T-cell (primary cell): Measurements from ENCODE around the gene RPL37A. TPM values are rescaled to one million over a fixed set of nuclear protein-coding genes. Genes with fewer than 3 reads are reported as not detected.

Experiments
- ATAC-seq, 4 experiments: fragments of 200-7000 bp in 3 of 4; fragments of 150-1000 bp in 1 of 4; cut with Tn5 transposase; replicated peaks in 1 of 4; 1 replicate in 3 of 4; 2 replicates in 1 of 4; pipeline ENCODE4 v1.10.0; 2021; ENCODE audit warnings: moderate library complexity in 3 of 4, mild to moderate bottlenecking in 2 of 4, moderate number of reproducible peaks in 1 of 4
- CTCF ChIA-PET, 2 donors: fragments of 300-600 bp; sonication (Branson Sonifier 250); formaldehyde crosslinking; loops; one replicate each; lab custom pipeline; 2022; ENCODE audit warnings: antibody characterized with exemption in 2 of 2; lab: Charles Lee
- POLR2A ChIA-PET, 2 donors: fragments of 300-600 bp; sonication (Branson Sonifier 250); formaldehyde crosslinking; loops; one replicate each; lab custom pipeline; 2022; ENCODE audit warnings: antibody characterized with exemption in 2 of 2; lab: Charles Lee
- DNase-seq, 35 experiments: peaks; one replicate each; pipeline versions ENCODE4 v3.0.0 to v3.0.0-alpha.2; 2013 to 2023
- H3K27ac ChIP-seq: one replicate; pipeline ENCODE4 v1.5.1; 2013; ENCODE audit warnings: low read length
- H3K27me3 ChIP-seq, 2 experiments: replicated peaks in 1 of 2; 1 replicate in 1 of 2; 2 replicates in 1 of 2; pipeline versions ENCODE4 v1.6.1 to v1.7.0; 2013; ENCODE audit warnings: low read length in 1 of 2, mixed read lengths in 1 of 2; ENCODE audit not compliant: control insufficient read depth in 2 of 2, insufficient read depth in 2 of 2; ENCODE audit errors: extremely low read depth in 1 of 2
- H3K36me3 ChIP-seq, 2 donors: 1 replicate in 1 of 2; 2 replicates in 1 of 2; pipeline versions ENCODE4 v1.6.1 to v1.7.0; 2013; ENCODE audit warnings: low read length in 1 of 2; ENCODE audit not compliant: control insufficient read depth in 2 of 2, insufficient read depth in 1 of 2; ENCODE audit errors: extremely low read depth in 1 of 2
- H3K4me1 ChIP-seq, 2 experiments: 1 replicate in 1 of 2; 2 replicates in 1 of 2; pipeline versions ENCODE4 v1.6.1 to v1.7.0; 2013; ENCODE audit warnings: low read length in 2 of 2, mixed read lengths in 1 of 2; ENCODE audit not compliant: insufficient read depth in 2 of 2, control insufficient read depth in 1 of 2; ENCODE audit errors: extremely low read depth in 1 of 2
- H3K4me3 ChIP-seq, 2 donors: 1 replicate in 1 of 2; 2 replicates in 1 of 2; pipeline versions ENCODE4 v1.5.1 to v1.7.0; 2013; ENCODE audit warnings: mild to moderate bottlenecking in 2 of 2, low read length in 1 of 2, moderate library complexity in 1 of 2; ENCODE audit not compliant: control insufficient read depth in 1 of 2; ENCODE audit errors: extremely low read depth in 1 of 2
- H3K9me3 ChIP-seq: 2 replicates; pipeline ENCODE4 v1.7.0; 2013
- H3K27ac Mint-ChIP-seq, 2 donors: one replicate each; pipeline ENCODE4 v1.8.0; 2020 to 2021; ENCODE audit warnings: mild to moderate bottlenecking in 2 of 2, mixed read lengths in 2 of 2
- H3K27me3 Mint-ChIP-seq, 2 donors: one replicate each; pipeline ENCODE4 v1.8.0; 2021 to 2022; ENCODE audit warnings: mixed read lengths in 2 of 2
- H3K36me3 Mint-ChIP-seq: one replicate; pipeline ENCODE4 v1.8.0; 2021; ENCODE audit warnings: mixed read lengths
- H3K4me1 Mint-ChIP-seq, 3 donors: one replicate each; pipeline ENCODE4 v1.8.0; 2020 to 2022; ENCODE audit warnings: mixed read lengths in 3 of 3, mild to moderate bottlenecking in 1 of 3
- H3K4me3 Mint-ChIP-seq, 3 donors: one replicate each; pipeline ENCODE4 v1.8.0; 2020 to 2022; ENCODE audit warnings: mild to moderate bottlenecking in 3 of 3, mixed read lengths in 3 of 3, moderate library complexity in 3 of 3
- H3K9me3 Mint-ChIP-seq, 3 donors: one replicate each; pipeline ENCODE4 v1.8.0; 2020 to 2022; ENCODE audit warnings: mixed read lengths in 3 of 3
- WGBS: methylation state at CpG from one replicate; pipeline ENCODE4 v1.1.5; 2013; ENCODE audit warnings: missing lambda C conversion rate; ENCODE audit not compliant: insufficient coverage; 5-methylcytosine and 5-hydroxymethylcytosine counted together
- total RNA-seq, 35 experiments: library from RNA in 6 of 35; stranded (reverse) in 6 of 35; fragments of 120-200 nt in 1 of 35; gene quantifications; one replicate each; pipeline versions ENCODE4 v1.2.1 to v1.2.4 and lab custom pipeline; 2013 to 2026

RPL37A gene
- total RNA-seq, 5 donors from 2014 or later (not counting 1 experiment from before 2014, with no cell fraction given), result 3,102 to 3,715 (median 3,468) TPM

- ATAC-seq (no peak), DNase-seq (no peak)
- no CpG with 5 or more reads among the region's 2 CpGs for WGBS
- Mint-ChIP-seq H3K27ac (no peak overlapping the region), H3K4me3 (no peak overlapping the region), H3K27me3 (no peaks in the 10 kb centered on the region), H3K4me1 (peaks cover 14 to 15% (median 14%) of the 10 kb centered on the region in 3 donors), H3K9me3 (no peaks in the 10 kb centered on the region), H3K36me3 (peaks cover 39% of the 10 kb centered on the region)
- ChIA-PET POLR2A (no interaction called here), CTCF (no interaction called here)
- Histone ChIP-seq H3K27ac (no peak overlapping the region), H3K4me1 (peaks cover 8 to 11% of the 10 kb centered on the region in 2 experiments), H3K36me3 (peaks cover 10 to 42% of the 10 kb centered on the region in 2 donors), H3K27me3 (no peaks in the 10 kb centered on the region), H3K4me3 (no peak overlapping the region), H3K9me3 (no peaks in the 10 kb centered on the region)
Measured at GRCh38 chr2:216477283-216478035, 21.2 kb upstream of the RPL37A start.

DNA sequence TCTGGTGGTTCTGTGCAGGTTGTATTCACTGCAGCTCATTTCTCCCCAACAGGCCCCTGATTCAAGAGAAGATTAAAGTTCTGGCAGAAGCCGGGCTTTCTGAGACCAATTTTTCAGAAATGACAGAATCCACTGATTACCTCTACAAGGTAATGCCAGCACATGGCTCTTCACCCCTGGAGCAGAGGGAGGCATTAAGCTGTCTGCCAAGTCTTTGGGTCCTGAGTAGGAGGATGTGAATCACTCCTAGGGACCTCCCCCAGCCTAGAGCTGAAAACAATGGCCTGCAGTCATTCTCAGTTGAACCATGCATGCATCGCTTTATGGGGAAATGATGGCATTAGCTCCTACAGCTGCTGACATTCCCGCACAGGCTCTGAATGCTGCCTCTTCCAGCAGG, 20.5 kb upstream of the RPL37A start:
- H3K27me3 Mint-ChIP-seq, result no peaks in the 10 kb centered on the region
- DNase-seq, result no peak

DNA sequence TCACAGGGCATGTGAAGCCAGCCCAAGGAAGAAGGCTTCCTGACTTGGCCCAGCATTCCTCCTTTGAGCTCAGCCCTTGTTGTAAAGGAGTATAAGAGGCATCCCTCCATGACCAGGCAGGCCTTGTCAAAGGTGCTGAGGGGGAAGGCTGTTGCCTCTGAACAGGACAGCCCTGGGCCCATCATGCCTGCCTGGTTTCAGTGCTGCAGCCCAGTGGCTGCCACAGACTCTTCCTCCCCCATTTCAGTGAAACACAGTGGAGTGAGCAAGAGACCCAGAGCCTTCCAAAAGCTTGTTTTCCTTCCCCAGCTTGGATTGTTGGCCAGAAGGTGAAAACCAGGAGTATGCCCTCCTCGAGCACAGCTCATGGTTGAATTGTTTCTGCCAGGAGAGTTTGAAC, 19.9 kb upstream of the RPL37A start:
- ATAC-seq (no peak), DNase-seq (no peak)
- POLR2A ChIA-PET, result no interaction called here
- H3K9me3 ChIP-seq, result no peaks in the 10 kb centered on the region
- H3K9me3 Mint-ChIP-seq, result no peaks in the 10 kb centered on the region
- H3K27ac Mint-ChIP-seq, result no peak overlapping the region
- H3K27me3 Mint-ChIP-seq, result no peaks in the 10 kb centered on the region
- H3K36me3 Mint-ChIP-seq, result peaks cover 45% of the 10 kb centered on the region
- CTCF ChIA-PET, result interaction anchor here in 1 of 2 donors (0.6 kb wide), 1 partner anchor 158 kb away, joined by 3 read pairs; no protein-coding TSS in a partner anchor
- peaks cover 14 to 15% (median 14%) of the 10 kb centered on the region in 3 donors for H3K4me1 Mint-ChIP-seq
- no peak overlapping the region for H3K4me3 ChIP-seq
- H3K36me3 ChIP-seq, result peaks cover 10 to 50% of the 10 kb centered on the region in 2 donors
- H3K4me3 Mint-ChIP-seq, result no peak overlapping the region
- H3K27ac ChIP-seq, result no peak overlapping the region
- peaks cover 8 to 11% of the 10 kb centered on the region in 2 experiments for H3K4me1 ChIP-seq
- no CpG with 5 or more reads among the region's 1 CpG for WGBS
- no peaks in the 10 kb centered on the region for H3K27me3 ChIP-seq

More for the DNA sequence above, 20.5 kb upstream of the RPL37A start:
- POLR2A ChIA-PET, result no interaction called here
- Mint-ChIP-seq H3K4me3 (no peak overlapping the region), H3K9me3 (no peaks in the 10 kb centered on the region), H3K36me3 (peaks cover 44% of the 10 kb centered on the region), H3K4me1 (peaks cover 14 to 15% (median 14%) of the 10 kb centered on the region in 3 donors), H3K27ac (no peak overlapping the region)
- H3K9me3 ChIP-seq, result no peaks in the 10 kb centered on the region
- no peaks in the 10 kb centered on the region for H3K27me3 ChIP-seq
- H3K4me1 ChIP-seq, result peaks cover 8 to 11% of the 10 kb centered on the region in 2 experiments
- CTCF ChIA-PET, result no interaction called here
- peaks cover 10 to 49% of the 10 kb centered on the region in 2 donors for H3K36me3 ChIP-seq
- WGBS, result 89% methylated on average over 1 of the region's 3 CpGs
- ATAC-seq, result no peak
- H3K27ac ChIP-seq, result no peak overlapping the region
- H3K4me3 ChIP-seq, result no peak overlapping the region

- Mint-ChIP-seq H3K4me1 (peaks cover 6 to 7% (median 7%) of the 10 kb centered on the region in 3 donors), H3K27ac (no peak overlapping the region), H3K4me3 (no peak overlapping the region), H3K36me3 (peaks cover 44% of the 10 kb centered on the region), H3K27me3 (no peaks in the 10 kb centered on the region), H3K9me3 (no peaks in the 10 kb centered on the region)
- DNase-seq, result no peak
- Histone ChIP-seq H3K27ac (no peak overlapping the region), H3K4me1 (peaks cover 6 to 7% of the 10 kb centered on the region in 2 experiments), H3K27me3 (no peaks in the 10 kb centered on the region), H3K9me3 (no peaks in the 10 kb centered on the region), H3K4me3 (no peak overlapping the region), H3K36me3 (peaks cover 10 to 50% of the 10 kb centered on the region in 2 donors)
- no CpG with 5 or more reads among the region's 3 CpGs for WGBS
- CTCF ChIA-PET, result no interaction called here
- POLR2A ChIA-PET, result no interaction called here
- ATAC-seq, result no peak
Measured at GRCh38 chr2:216480221-216480620, 18.4 kb upstream of the RPL37A start.

GRCh38 chr2:216482640-216483039, 16.0 kb upstream of the RPL37A start:
- no peak overlapping the region for H3K4me3 Mint-ChIP-seq
- POLR2A ChIA-PET, result interaction anchor here in 1 of 2 donors (0.6 kb wide), 1 partner anchor 9 kb away, joined by 3 read pairs; no protein-coding TSS in a partner anchor

DNA sequence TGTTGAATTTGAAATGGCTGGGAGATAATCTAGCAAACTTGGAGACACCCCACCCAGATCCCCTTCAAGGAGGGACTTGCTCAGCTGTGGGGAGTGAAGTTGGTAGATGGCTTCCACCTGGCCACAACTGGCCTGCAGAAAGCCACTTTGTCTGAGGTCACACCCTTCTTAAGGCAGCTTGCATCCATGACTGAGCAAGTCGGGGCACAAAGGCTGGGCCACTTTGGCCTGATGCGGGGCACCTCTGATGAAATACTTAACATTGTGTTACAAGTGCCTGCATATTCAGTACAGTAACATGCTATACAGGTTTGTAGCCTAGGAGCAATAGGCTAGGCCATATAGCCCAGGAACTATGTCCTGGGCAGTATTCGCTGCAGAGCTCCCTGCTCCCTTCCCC, 13.4 kb upstream of the RPL37A start:
- H3K9me3 Mint-ChIP-seq, result no peaks in the 10 kb centered on the region
- H3K4me1 ChIP-seq, result peaks cover 0 to 3% of the 10 kb centered on the region in 2 experiments
- H3K4me3 Mint-ChIP-seq, result no peak overlapping the region
- DNase-seq (no peak), ATAC-seq (no peak)
- H3K36me3 ChIP-seq, result peaks cover 0 to 17% of the 10 kb centered on the region in 2 donors
- 79% methylated on average over 3 of the region's 3 CpGs for WGBS
- no peak overlapping the region for H3K4me3 ChIP-seq
- H3K4me1 Mint-ChIP-seq, result peaks cover 0 to 5% (median 2%) of the 10 kb centered on the region in 3 donors
- H3K27ac Mint-ChIP-seq, result no peak overlapping the region
- no peaks in the 10 kb centered on the region for H3K9me3 ChIP-seq
- H3K36me3 Mint-ChIP-seq, result peaks cover 20% of the 10 kb centered on the region
- POLR2A ChIA-PET, result no interaction called here
- CTCF ChIA-PET, result no interaction called here
- H3K27me3 ChIP-seq, result no peaks in the 10 kb centered on the region
- no peak overlapping the region for H3K27ac ChIP-seq
- H3K27me3 Mint-ChIP-seq, result no peaks in the 10 kb centered on the region

More at GRCh38 chr2:216482640-216483039, 16.0 kb upstream of the RPL37A start:
- DNase-seq (no peak), ATAC-seq (no peak)
- Mint-ChIP-seq H3K27me3 (no peaks in the 10 kb centered on the region), H3K27ac (no peak overlapping the region), H3K4me1 (no peaks in the 10 kb centered on the region), H3K9me3 (no peaks in the 10 kb centered on the region), H3K36me3 (peaks cover 37% of the 10 kb centered on the region)
- peaks cover 10 to 38% of the 10 kb centered on the region in 2 donors for H3K36me3 ChIP-seq
- H3K27ac ChIP-seq, result no peak overlapping the region
- CTCF ChIA-PET, result no interaction called here
- H3K4me1 ChIP-seq, result no peaks in the 10 kb centered on the region
- WGBS, result 75% methylated on average over 1 of the region's 2 CpGs
- no peaks in the 10 kb centered on the region for H3K9me3 ChIP-seq
- no peak overlapping the region for H3K4me3 ChIP-seq
- no peaks in the 10 kb centered on the region for H3K27me3 ChIP-seq
